BJ (cell line): Measurements from ENCODE around the gene ZFP62. TPM values are rescaled to one million over a fixed set of nuclear protein-coding genes. Genes with fewer than 3 reads are reported as not detected.

Source experiments
- CTCF ChIA-PET: fragments of 350-600 bp; formaldehyde crosslinking; extraction: SDS; loops from one replicate; lab custom pipeline; 2021; ENCODE audit warnings: antibody characterized with exemption, inconsistent platforms; lab: Yijun Ruan, JAX
- POLR2A ChIA-PET: fragments of 300-600 bp; sonication (Branson Sonifier 250); formaldehyde crosslinking; extraction: SDS; loops from one replicate; lab custom pipeline; 2021; ENCODE audit warnings: antibody characterized with exemption; lab: Charles Lee
- DNase-seq: peaks from one replicate; pipeline ENCODE4 v3.0.0-alpha.2; 2011; ENCODE audit warnings: low read depth
- H3K27me3 ChIP-seq: 2 replicates; pipeline ENCODE4 v1.6.0; 2011; ENCODE audit warnings: low read length; ENCODE audit not compliant: control insufficient read depth, insufficient read depth
- H3K36me3 ChIP-seq: 2 replicates; pipeline ENCODE4 v1.5.1; 2011; ENCODE audit warnings: low read length; ENCODE audit not compliant: control insufficient read depth, insufficient read depth
- H3K4me3 ChIP-seq: 2 replicates; pipeline ENCODE4 v1.5.1; 2011; ENCODE audit warnings: low read depth, mild to moderate bottlenecking, control low read depth, low read length
- polyA plus RNA-seq: library from polyadenylated mRNA; depleted of rRNA; stranded (reverse); fragments of >200 nt; gene quantifications from 2 replicates; pipeline ENCODE4 v1.2.3, GENCODE V29; 2011
- TF ChIP-seq, protein P1 (sequence below): IDR thresholded peaks from 2 replicates; pipeline ENCODE4 v1.5.1; 2011; ENCODE audit warnings: low read depth, mild to moderate bottlenecking, control low read depth, inconsistent platforms, low read length, moderate library complexity; ENCODE audit not compliant: insufficient read depth

The ZFP62 gene
- polyA plus RNA-seq, 1 experiment = 5.4 TPM

GRCh38 chr5:180824630-180825476 lies 36.2 kb downstream of the ZFP62 start:
- no peaks in the 10 kb centered on the region for H3K36me3 ChIP-seq
- DNase-seq = no peak
- ChIA-PET POLR2A (interaction anchor here (0.6 kb wide), 1 partner anchor 398 kb away, joined by 6 read pairs; the partner anchor contains the start of gene TRIM41), CTCF (interaction anchor here (1.7 kb wide), 1 partner anchor 12 kb away, joined by 5 read pairs; no protein-coding TSS in a partner anchor)
- H3K4me3 ChIP-seq = no peak overlapping the region
- TF ChIP-seq, protein P1, sequence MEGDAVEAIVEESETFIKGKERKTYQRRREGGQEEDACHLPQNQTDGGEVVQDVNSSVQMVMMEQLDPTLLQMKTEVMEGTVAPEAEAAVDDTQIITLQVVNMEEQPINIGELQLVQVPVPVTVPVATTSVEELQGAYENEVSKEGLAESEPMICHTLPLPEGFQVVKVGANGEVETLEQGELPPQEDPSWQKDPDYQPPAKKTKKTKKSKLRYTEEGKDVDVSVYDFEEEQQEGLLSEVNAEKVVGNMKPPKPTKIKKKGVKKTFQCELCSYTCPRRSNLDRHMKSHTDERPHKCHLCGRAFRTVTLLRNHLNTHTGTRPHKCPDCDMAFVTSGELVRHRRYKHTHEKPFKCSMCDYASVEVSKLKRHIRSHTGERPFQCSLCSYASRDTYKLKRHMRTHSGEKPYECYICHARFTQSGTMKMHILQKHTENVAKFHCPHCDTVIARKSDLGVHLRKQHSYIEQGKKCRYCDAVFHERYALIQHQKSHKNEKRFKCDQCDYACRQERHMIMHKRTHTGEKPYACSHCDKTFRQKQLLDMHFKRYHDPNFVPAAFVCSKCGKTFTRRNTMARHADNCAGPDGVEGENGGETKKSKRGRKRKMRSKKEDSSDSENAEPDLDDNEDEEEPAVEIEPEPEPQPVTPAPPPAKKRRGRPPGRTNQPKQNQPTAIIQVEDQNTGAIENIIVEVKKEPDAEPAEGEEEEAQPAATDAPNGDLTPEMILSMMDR = no peak
- H3K27me3 ChIP-seq = no peaks in the 10 kb centered on the region

GRCh38 chr5:180823940-180824629 lies 37.0 kb downstream of the ZFP62 start:
- ChIA-PET CTCF (interaction anchor here (1.7 kb wide), 1 partner anchor 11 kb away, joined by 5 read pairs; no protein-coding TSS in a partner anchor), POLR2A (interaction anchor here (0.6 kb wide), 1 partner anchor 14 kb away, joined by 6 read pairs; no protein-coding TSS in a partner anchor)
- DNase-seq = no peak
- no peaks in the 10 kb centered on the region for H3K36me3 ChIP-seq
- H3K4me3 ChIP-seq = no peak overlapping the region
- no peaks in the 10 kb centered on the region for H3K27me3 ChIP-seq
- TF ChIP-seq, protein P1 = no peak

GRCh38 chr5:180823346-180823745 lies 37.7 kb downstream of the ZFP62 start:
- ChIA-PET CTCF (no interaction called here), POLR2A (interaction anchor here (0.6 kb wide), 1 partner anchor 13 kb away, joined by 6 read pairs; no protein-coding TSS in a partner anchor)
- no peak for DNase-seq
- TF ChIP-seq, protein P1 = no peak
- Histone ChIP-seq H3K36me3 (no peaks in the 10 kb centered on the region), H3K27me3 (no peaks in the 10 kb centered on the region), H3K4me3 (no peak overlapping the region)

GRCh38 chr5:180821538-180821937 lies 39.5 kb downstream of the ZFP62 start:
- TF ChIP-seq, protein P1 = no peak
- ChIA-PET CTCF (interaction anchor here (1.1 to 1.4 kb wide), 2 partner anchors 9 to 51 kb away, joined by 3 to 7 read pairs; no protein-coding TSS in a partner anchor), POLR2A (no interaction called here)
- no peak for DNase-seq
- Histone ChIP-seq H3K36me3 (no peaks in the 10 kb centered on the region), H3K4me3 (no peak overlapping the region), H3K27me3 (no peaks in the 10 kb centered on the region)

DNA sequence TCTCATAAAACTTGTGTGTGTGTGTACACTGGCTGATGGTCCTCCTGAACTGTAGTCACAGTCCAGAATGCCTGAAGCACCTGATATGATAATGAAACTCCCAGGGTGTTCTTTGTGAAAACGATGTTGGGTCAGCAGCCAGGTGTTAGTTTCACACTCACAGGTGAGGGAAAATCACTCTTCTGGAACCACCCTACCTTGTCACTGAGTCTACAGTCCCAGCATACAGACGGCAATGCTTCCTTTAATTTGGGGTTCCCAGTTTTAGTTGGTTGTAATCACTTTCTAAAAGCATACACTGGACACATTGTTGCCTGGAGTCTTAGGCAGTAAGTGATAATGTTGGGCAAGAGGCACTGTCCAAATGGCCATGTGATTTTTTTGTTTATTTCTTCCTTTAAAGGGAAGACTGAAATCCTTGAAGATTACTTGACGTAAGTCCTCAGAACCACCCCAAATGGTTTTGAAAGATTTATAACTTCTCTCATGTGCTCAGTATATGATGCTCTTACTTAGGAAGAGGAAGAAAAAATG lies 40.2 kb downstream of the ZFP62 start:
- Histone ChIP-seq H3K4me3 (no peak overlapping the region), H3K27me3 (no peaks in the 10 kb centered on the region), H3K36me3 (no peaks in the 10 kb centered on the region)
- POLR2A ChIA-PET = no interaction called here
- CTCF ChIA-PET = interaction anchor here (1.1 to 1.4 kb wide), 2 partner anchors 10 to 52 kb away, joined by 3 to 7 read pairs; no protein-coding TSS in a partner anchor
- TF ChIP-seq, protein P1 = no peak
- no peak for DNase-seq
